Measurements from ENCODE around the gene TSPAN15. TPM values are rescaled to one million over a fixed set of nuclear protein-coding genes. Genes with fewer than 3 reads are reported as not detected.
A peak's percentile ranks its signal among the peaks of the same experiment; 100 is the strongest.

TSPAN15 gene
- total RNA-seq, result 11.8 TPM
- long read RNA-seq, partial matches to known transcripts, result 0 of 5 reads
- long read RNA-seq, other reads (novel, unspliced or antisense), result 1 of 5 reads

- ATAC-seq (peak; percentile 95), DNase-seq (ENCODE audit: missing footprints) (peak; percentile 94)
- intact Hi-C loops (cut with DNase I), result no loop called here
These were observed at the start of gene TSPAN15 for GRCh38 chr10:69451209-69451783. Gene TSPAN15 (plus strand): TSS chr10:69451465. CDS start chr10:69451595, 130 bp downstream.

- intact Hi-C loops (cut with DNase I), result no loop called here
- DNase-seq (ENCODE audit: missing footprints), result no peak
- ATAC-seq, result no peak
These were observed 48.9 kb upstream of the TSPAN15 start for GRCh38 chr10:69402386-69402785.

- ATAC-seq (no peak), DNase-seq (ENCODE audit: missing footprints) (no peak)
- intact Hi-C loops (cut with DNase I), result no loop called here
These were observed 48.2 kb upstream of the TSPAN15 start for GRCh38 chr10:69403066-69403465.

- no peak for DNase-seq (ENCODE audit: missing footprints)
- intact Hi-C loops (cut with DNase I), result no loop called here
- ATAC-seq, result peak; percentile 11
These were observed 47.7 kb upstream of the TSPAN15 start for GRCh38 chr10:69403519-69403918.

- intact Hi-C loops (cut with DNase I), result no loop called here
- ATAC-seq, result no peak
- no peak for DNase-seq (ENCODE audit: missing footprints)
These were observed 46.5 kb upstream of the TSPAN15 start for GRCh38 chr10:69404786-69405185.

- ATAC-seq (no peak), DNase-seq (ENCODE audit: missing footprints) (no peak)
- intact Hi-C loops (cut with DNase I), result no loop called here
These were observed 46.0 kb upstream of the TSPAN15 start for GRCh38 chr10:69405221-69405620.

- peak; percentile 73 for DNase-seq (ENCODE audit: missing footprints)
- peak; percentile 44 for ATAC-seq
- intact Hi-C loops (cut with DNase I), result no loop called here
These were observed 44.9 kb upstream of the TSPAN15 start for GRCh38 chr10:69406302-69406811.

GRCh38 chr10:69406816-69407580 lies 44.3 kb upstream of the TSPAN15 start:
- no peak for DNase-seq (ENCODE audit: missing footprints)
- intact Hi-C loops (cut with DNase I), result no loop called here
- ATAC-seq, result no peak

- intact Hi-C loops (cut with DNase I), result no loop called here
- no peak for ATAC-seq
- peak; percentile 71 for DNase-seq (ENCODE audit: missing footprints)
These were observed 43.5 kb upstream of the TSPAN15 start for GRCh38 chr10:69407621-69408301.

GRCh38 chr10:69408318-69409175 lies 42.7 kb upstream of the TSPAN15 start:
- ATAC-seq (peak; percentile 88), DNase-seq (ENCODE audit: missing footprints) (peak; percentile 98)
- intact Hi-C loops (cut with DNase I), result no loop called here

GRCh38 chr10:69409176-69409495 lies 42.1 kb upstream of the TSPAN15 start:
- no peak for ATAC-seq
- intact Hi-C loops (cut with DNase I), result no loop called here

GRCh38 chr10:69409968-69410367 lies 41.3 kb upstream of the TSPAN15 start:
- intact Hi-C loops (cut with DNase I), result loop anchor here (5.0 kb wide), 2 partner anchors 173 to 227 kb away; no protein-coding TSS in a partner anchor
- ATAC-seq, result no peak
- DNase-seq (ENCODE audit: missing footprints), result no peak

More at GRCh38 chr10:69409176-69409495, 42.1 kb upstream of the TSPAN15 start:
- DNase-seq (ENCODE audit: missing footprints), result no peak

GRCh38 chr10:69410487-69410886 lies 40.8 kb upstream of the TSPAN15 start:
- intact Hi-C loops (cut with DNase I), result loop anchor here (5.0 kb wide), 2 partner anchors 173 to 227 kb away; no protein-coding TSS in a partner anchor
- DNase-seq (ENCODE audit: missing footprints) (no peak), ATAC-seq (no peak)

- no peak for DNase-seq (ENCODE audit: missing footprints)
- intact Hi-C loops (cut with DNase I), result loop anchor here (5.0 kb wide), 2 partner anchors 174 to 226 kb away; no protein-coding TSS in a partner anchor
- no peak for ATAC-seq
These were observed 39.8 kb upstream of the TSPAN15 start for GRCh38 chr10:69411476-69411875.

- intact Hi-C loops (cut with DNase I), result loop anchor here (5.0 kb wide), 2 partner anchors 175 to 225 kb away; no protein-coding TSS in a partner anchor
- DNase-seq (ENCODE audit: missing footprints) (no peak), ATAC-seq (no peak)
These were observed 39.0 kb upstream of the TSPAN15 start for GRCh38 chr10:69412232-69412790.

- intact Hi-C loops (cut with DNase I), result loop anchor here (5.0 kb wide), 2 partner anchors 176 to 224 kb away; no protein-coding TSS in a partner anchor
- ATAC-seq (peak; percentile 38), DNase-seq (ENCODE audit: missing footprints) (peak; percentile 79)
These were observed 37.9 kb upstream of the TSPAN15 start for GRCh38 chr10:69413221-69413865.

Measured in Right ventricle myocardium inferior (tissue), 1 donor.